Gastroesophageal sphincter (tissue), 4 donors: ENCODE data around the gene ING5. TPM values are rescaled to one million over a fixed set of nuclear protein-coding genes. Genes with fewer than 3 reads are reported as not detected.

Experiments
- ATAC-seq: fragments of 150-250 bp; one replicate; pipeline ENCODE4 v1.9.1; 2016; ENCODE audit warnings: mild to moderate bottlenecking, moderate library complexity
- H3K27ac ChIP-seq, 4 donors: fragments of 200-600 bp; sonication (generic) in 3 of 4; 1 replicate in 3 of 4; 2 replicates in 1 of 4; pipeline ENCODE4 v1.5.1; 2016 to 2019
- H3K27me3 ChIP-seq: fragments of 200-600 bp; sonication (generic); one replicate; pipeline ENCODE4 v1.5.1; 2019
- H3K36me3 ChIP-seq, 2 donors: fragments of 200-600 bp; sonication (generic); one replicate each; pipeline ENCODE4 v1.5.1; 2019; ENCODE audit warnings: control low read depth in 1 of 2
- H3K4me1 ChIP-seq, 3 donors: fragments of 200-600 bp; sonication (generic); 1 replicate in 2 of 3; 2 replicates in 1 of 3; pipeline ENCODE4 v1.5.1; 2016 to 2019; ENCODE audit warnings: control low read depth in 2 of 3
- H3K4me3 ChIP-seq, 2 donors: fragments of 200-600 bp; sonication (generic); one replicate each; pipeline ENCODE4 v1.5.1; 2019; ENCODE audit warnings: mild to moderate bottlenecking in 1 of 2, moderate library complexity in 1 of 2
- H3K9me3 ChIP-seq, 3 donors: fragments of 200-600 bp; sonication (generic); one replicate each; pipeline ENCODE4 v1.5.1; 2017 to 2019; ENCODE audit warnings: control low read depth in 2 of 3
- CTCF ChIP-seq, 4 experiments: fragments of 200-600 bp in 2 of 4; fragments of 450-650 bp in 2 of 4; sonication (generic) in 1 of 4; IDR thresholded peaks; one replicate each; pipeline ENCODE4 v1.5.1; 2017 to 2019; ENCODE audit warnings: antibody characterized with exemption in 4 of 4, mild to moderate bottlenecking in 2 of 4, moderate library complexity in 2 of 4
- EP300 ChIP-seq: sonication (generic); formaldehyde crosslinking; IDR thresholded peaks from one replicate; pipeline ENCODE4 v1.6.1; 2017; ENCODE audit warnings: antibody characterized with exemption, mild to moderate bottlenecking
- POLR2A ChIP-seq, 2 donors: fragments of 450-650 bp; IDR thresholded peaks; one replicate each; pipeline ENCODE4 v1.6.1; 2017; ENCODE audit warnings: antibody characterized with exemption in 2 of 2, mild to moderate bottlenecking in 2 of 2, moderate library complexity in 1 of 2
- POLR2AphosphoS5 ChIP-seq: sonication (generic); formaldehyde crosslinking; IDR thresholded peaks from one replicate; pipeline ENCODE4 v1.6.1; 2017; ENCODE audit warnings: antibody characterized with exemption
- WGBS, 2 donors: methylation state at CpG; one replicate each; pipeline ENCODE4 v1.1.5; 2018; ENCODE audit warnings: low coverage in 1 of 2; 5-methylcytosine and 5-hydroxymethylcytosine counted together
- total RNA-seq, 4 donors: library from RNA; depleted of rRNA; stranded (reverse); fragments of >200 nt; gene quantifications; one replicate each; pipeline ENCODE4 v1.1.0, GENCODE V29; 2016

The ING5 gene
- total RNA-seq, 4 donors from 2014 or later: 18.0 to 46.7 (median 35.5) TPM

GRCh38 chr2:241654551-241654950, 47.3 kb upstream of the ING5 start:
- 81 to 83% methylated on average over 4 to 6 of the region's 12 CpGs for WGBS, 2 donors
- peaks cover 0 to 88% of the 10 kb centered on the region in 2 donors for H3K36me3 ChIP-seq
- H3K27me3 ChIP-seq: no peaks in the 10 kb centered on the region
- no peak for ATAC-seq
- no peaks in the 10 kb centered on the region for H3K9me3 ChIP-seq
- no peak overlapping the region for H3K4me3 ChIP-seq
- H3K27ac ChIP-seq: no peak overlapping the region
- TF ChIP-seq POLR2AphosphoS5: no peak
- peaks cover 0 to 8% (median 0%) of the 10 kb centered on the region in 3 donors for H3K4me1 ChIP-seq

GRCh38 chr2:241655516-241656189, 46.2 kb upstream of the ING5 start:
- TF ChIP-seq POLR2AphosphoS5 (no peak), POLR2A (IDR thresholded peaks at IDR 0.05) (no peak), EP300 (no peak), CTCF (IDR thresholded peaks at IDR 0.05) (no peak)
- 85 to 86% methylated on average over 7 to 16 of the region's 17 CpGs for WGBS, 2 donors
- no peaks in the 10 kb centered on the region for H3K4me1 ChIP-seq
- no peaks in the 10 kb centered on the region for H3K27me3 ChIP-seq
- ATAC-seq: no peak
- no peak overlapping the region for H3K4me3 ChIP-seq
- H3K27ac ChIP-seq: no peak overlapping the region
- peaks cover 0 to 99% of the 10 kb centered on the region in 2 donors for H3K36me3 ChIP-seq
- H3K9me3 ChIP-seq: no peaks in the 10 kb centered on the region

- peaks cover 0 to 100% of the 10 kb centered on the region in 2 donors for H3K36me3 ChIP-seq
- H3K27ac ChIP-seq: no peak overlapping the region
- WGBS, 2 donors: 80 to 92% methylated on average over 1 to 11 of the region's 13 CpGs
- no peaks in the 10 kb centered on the region for H3K9me3 ChIP-seq
- H3K4me1 ChIP-seq: no peaks in the 10 kb centered on the region
- no peak for ATAC-seq
- no peak for TF ChIP-seq CTCF (IDR thresholded peaks at IDR 0.05)
- no peak for TF ChIP-seq POLR2A (IDR thresholded peaks at IDR 0.05)
- no peak for TF ChIP-seq POLR2AphosphoS5
- H3K4me3 ChIP-seq: no peak overlapping the region
- H3K27me3 ChIP-seq: no peaks in the 10 kb centered on the region
Measured at GRCh38 chr2:241656190-241656741, 45.6 kb upstream of the ING5 start.

GRCh38 chr2:241657786-241658254, 44.0 kb upstream of the ING5 start:
- ATAC-seq: no peak
- H3K9me3 ChIP-seq: no peaks in the 10 kb centered on the region
- no peak overlapping the region for H3K27ac ChIP-seq
- no peaks in the 10 kb centered on the region for H3K27me3 ChIP-seq
- WGBS, 2 donors: 83 to 92% methylated on average over 1 to 8 of the region's 15 CpGs
- no peak overlapping the region for H3K4me3 ChIP-seq
- H3K36me3 ChIP-seq: peaks cover 0 to 100% of the 10 kb centered on the region in 2 donors
- no peak for TF ChIP-seq POLR2AphosphoS5
- TF ChIP-seq POLR2A (IDR thresholded peaks at IDR 0.05): no peak
- no peak for TF ChIP-seq CTCF (IDR thresholded peaks at IDR 0.05)
- TF ChIP-seq EP300: no peak
- no peaks in the 10 kb centered on the region for H3K4me1 ChIP-seq

GRCh38 chr2:241658296-241658695, 43.5 kb upstream of the ING5 start:
- TF ChIP-seq EP300: no peak
- no peak for TF ChIP-seq CTCF (IDR thresholded peaks at IDR 0.05)
- no peak for TF ChIP-seq POLR2AphosphoS5
- no peak for TF ChIP-seq POLR2A (IDR thresholded peaks at IDR 0.05)
- WGBS, 2 donors: 60 to 76% methylated on average over 1 to 3 of the region's 5 CpGs
- no peak overlapping the region for H3K27ac ChIP-seq
- H3K4me3 ChIP-seq: no peak overlapping the region
- no peaks in the 10 kb centered on the region for H3K27me3 ChIP-seq
- no peaks in the 10 kb centered on the region for H3K9me3 ChIP-seq
- peaks cover 0 to 99% of the 10 kb centered on the region in 2 donors for H3K36me3 ChIP-seq
- no peaks in the 10 kb centered on the region for H3K4me1 ChIP-seq
- ATAC-seq: no peak
